HG03103 (cell line): Measurements from ENCODE around the gene ARHGAP12.

Source experiments
- ATAC-seq: cut with Tn5 transposase; IDR thresholded peaks from one replicate; pipeline ENCODE4 v1.9.1; 2021; ENCODE audit warnings: low read depth; ENCODE audit not compliant: unreplicated experiment

Gene ARHGAP12

DNA sequence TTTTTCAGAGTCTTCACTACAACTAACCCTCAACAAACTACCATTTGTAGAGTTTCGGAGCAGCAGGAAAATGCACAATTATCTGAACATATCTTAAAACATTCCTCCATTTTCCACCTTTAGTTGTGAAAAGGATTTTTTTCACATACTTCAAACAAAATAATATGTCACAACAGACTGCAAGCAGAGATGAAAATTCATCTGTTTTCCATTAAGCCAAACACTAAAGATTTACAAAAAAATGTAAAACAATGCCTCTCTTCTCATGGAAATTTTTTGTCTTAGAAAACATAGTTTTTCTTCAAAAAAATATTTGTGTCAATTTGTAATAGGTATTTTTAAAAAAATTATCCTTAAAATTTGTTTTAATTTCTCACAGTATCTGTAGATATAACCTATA, 98.9 kb downstream of the ARHGAP12 start:
- ATAC-seq: no peak

DNA sequence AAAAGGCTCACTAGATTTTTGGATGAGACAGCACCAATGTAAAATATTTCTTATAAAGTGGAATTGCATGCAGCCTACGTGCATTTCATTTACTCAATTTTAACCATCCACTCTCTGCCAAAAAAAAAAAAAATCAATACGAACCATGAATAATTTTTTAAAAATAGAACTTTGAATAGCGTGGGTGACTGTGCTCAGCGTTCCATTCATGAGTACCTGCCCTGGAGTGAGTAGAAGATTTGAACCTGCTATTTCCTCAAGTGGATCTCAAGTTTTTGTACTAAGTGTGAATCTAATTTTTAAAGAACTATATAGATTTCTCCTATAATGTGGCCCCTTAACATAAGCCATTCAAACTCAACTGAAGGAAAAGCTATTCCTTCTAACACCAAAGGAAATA, 105.3 kb downstream of the ARHGAP12 start:
- no peak for ATAC-seq

DNA sequence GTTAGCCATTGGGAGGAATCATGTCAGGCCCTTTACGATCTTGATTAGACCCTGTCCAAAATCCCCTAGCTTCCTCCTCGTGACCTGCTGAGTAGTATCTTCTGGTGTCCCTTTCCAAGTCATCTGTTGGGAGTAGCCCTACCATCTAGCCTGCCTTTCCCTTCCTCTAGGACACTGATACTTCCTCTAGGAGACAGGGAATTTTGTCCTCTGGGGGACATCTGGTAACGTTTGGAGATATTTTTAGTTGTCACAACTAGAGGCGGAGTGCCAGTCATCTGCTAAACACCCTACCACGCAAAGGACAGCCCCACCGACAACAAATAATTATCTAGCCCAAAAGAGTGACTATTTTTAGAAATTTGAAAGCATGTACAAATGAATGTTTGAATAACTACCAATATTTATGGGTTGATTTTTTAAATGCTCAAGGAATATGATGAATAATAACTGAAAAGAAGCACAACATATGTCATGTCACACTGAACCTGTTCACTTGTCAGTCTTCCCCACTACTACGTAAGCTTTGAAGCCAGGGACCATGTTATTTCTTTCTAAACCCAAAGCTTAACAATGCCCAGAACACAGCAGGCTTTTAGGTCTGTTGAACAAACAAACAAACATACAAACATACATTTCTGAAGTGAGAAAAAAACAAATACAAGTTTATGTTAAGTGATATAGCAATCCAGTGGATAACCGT, 105.9 kb downstream of the ARHGAP12 start:
- ATAC-seq: no peak

DNA sequence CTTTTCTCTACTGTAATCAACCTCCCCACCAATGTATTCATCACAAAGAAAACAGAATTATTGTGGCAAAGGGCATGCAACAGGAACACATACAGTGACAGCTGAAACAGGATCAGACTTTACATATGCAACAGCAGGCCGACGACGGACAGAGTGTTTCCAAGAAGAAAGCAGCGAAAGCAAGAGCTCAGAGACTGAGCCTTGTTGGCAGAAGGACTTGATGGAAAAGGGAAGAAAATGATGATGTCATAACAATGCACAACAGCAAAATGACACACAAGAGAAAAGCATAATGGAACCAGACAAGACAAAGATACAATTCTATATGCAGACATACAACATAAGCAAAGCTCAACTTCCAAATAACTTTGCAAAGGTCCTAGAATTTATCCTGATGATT, 106.5 kb downstream of the ARHGAP12 start:
- ATAC-seq: no peak

DNA sequence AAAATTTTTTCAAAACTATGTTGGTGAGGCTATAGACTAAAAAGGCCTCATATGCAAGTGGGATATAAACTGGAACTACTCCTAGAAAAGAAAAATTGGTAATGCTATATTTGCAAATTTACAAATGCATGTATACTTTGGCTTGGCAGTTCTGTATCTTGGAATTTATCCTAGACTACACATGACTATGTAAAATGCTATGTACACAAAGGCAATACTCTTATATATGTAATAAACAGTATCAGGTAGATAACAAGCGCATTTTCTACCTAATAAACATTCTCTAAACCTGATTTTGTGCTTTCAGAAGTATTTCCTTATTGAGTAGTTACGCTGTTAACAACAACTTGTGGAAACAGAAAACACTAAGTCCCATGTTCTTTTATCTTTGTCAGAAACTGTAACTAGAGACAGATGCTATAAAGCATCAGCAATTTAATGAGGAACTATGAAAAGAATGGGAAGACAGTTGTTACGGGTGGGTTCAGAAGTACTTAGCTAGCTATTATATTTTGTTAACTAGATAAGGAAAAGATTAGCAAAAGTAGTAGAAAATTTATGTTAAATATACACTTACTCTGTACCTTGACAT, 107.8 kb downstream of the ARHGAP12 start:
- ATAC-seq: no peak

DNA sequence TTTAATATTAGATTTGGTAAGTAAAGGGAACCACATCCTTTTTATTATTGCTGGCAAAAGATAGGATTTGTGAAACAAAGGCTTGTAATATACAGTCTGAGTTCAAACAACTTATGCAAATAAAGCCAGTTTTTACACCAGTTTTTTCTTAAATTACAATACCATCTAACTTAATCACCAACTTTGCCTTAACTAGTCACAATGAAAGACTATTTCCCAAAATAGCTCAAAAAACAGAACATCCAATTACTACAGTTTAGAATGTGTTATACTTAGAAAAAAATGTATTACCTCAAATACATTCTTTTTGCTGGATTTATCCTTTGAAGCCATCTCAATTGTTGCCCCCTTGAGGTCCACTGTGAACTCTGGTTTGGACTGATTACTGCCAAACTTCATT, 108.5 kb downstream of the ARHGAP12 start:
- ATAC-seq: no peak

DNA sequence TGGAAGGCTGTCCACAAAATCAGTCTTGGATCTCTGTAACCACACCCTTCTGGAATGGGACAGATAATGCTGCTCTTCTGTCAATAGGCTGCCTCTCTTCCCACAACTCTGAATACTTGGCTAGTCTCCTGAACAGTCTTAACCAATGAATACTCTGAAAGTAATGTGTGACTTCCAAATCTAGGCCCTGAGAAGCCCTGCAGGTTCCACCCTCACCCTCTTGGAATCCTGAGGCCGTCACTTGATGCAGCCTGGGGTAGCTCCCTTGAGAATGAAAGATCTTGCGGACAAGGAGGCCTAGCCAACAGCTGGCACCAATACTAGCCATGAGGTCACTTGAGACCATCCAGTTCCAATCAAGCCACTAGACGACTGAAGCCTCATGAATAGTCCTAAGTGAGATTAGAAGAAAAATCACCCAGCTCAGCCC, 109.2 kb downstream of the ARHGAP12 start:
- ATAC-seq: no peak

DNA sequence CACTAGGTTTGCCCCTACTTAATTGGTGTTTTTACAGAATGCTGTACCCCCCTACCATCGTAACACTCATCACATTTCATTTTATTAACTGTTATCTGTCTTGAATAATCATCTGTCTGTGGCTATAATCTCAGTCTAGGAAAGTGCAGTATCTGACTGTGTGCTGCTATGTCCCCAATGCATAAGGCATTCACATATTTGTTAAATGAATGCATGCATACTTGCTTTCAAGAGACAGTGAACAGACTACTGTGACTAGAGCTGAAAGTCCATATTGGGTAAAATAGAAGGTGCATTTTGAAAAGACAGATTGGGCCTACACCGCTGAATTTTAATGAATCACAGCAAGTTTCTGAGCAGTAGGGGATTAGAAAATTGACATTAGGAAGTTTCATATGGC, 112.3 kb downstream of the ARHGAP12 start:
- ATAC-seq: no peak

DNA sequence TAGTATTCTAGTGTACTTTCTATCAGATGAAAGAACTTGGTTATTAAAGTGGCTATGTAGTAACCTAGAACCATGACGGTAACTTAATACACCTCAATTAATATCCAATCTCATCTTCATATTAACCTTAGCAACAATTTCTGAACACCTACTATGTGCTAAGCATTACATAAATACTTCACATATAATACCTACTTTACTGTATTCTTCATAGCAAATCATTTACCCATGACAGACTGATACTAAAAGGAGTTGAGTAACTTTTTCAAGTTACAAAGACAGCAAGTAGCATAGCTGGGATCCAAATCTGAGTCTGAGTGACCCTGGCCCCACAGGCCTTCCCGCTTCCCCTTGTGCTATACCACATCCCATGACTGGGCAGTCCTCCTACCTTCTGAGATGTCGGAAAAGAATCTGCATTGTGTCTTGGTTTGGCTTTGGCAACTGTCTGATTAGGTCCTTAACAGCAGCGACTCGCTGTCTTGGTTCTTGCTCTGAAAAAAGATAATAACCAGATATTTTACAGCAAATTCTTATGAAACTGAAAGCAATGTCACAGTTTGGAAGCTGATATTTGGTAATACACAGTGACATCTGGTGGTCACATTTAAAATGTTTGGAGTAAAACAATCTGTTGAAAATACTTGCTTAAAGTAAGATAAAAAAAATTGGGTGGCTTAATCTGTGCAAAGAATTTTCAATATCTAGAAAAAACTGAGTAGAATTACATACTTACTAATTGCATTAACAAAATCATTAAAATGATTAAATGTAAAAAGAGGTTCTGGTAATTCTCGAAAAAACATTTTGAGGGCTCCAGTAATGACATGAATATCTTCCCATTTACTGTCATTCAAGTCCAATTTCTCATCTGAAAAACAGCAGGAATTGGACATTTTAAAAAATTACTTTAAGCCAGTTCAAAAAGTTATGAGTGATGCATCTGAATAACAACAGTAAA, 120.1 kb downstream of the ARHGAP12 start:
- no peak for ATAC-seq

DNA sequence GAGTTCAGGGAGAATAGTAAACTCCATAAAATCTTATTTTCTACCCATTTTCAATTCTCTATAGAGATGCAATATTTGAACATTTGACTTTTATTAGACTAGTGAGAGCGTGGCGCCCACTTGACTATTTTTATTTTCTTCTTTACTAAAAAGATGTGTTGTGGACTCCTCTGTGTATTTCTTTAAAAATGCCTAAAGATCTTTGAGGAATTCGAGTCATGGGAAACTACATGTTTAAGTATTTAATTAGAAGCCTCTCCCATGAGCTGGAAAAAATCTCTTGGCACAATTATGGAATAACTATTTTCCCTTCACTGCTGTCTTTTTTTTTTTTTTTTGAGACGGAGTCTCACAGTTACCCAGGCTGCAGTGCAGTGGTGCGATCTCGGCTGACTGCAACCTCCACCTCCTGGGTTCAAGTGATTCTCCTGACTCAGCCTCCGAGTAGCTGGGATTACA, 124.2 kb downstream of the ARHGAP12 start:
- no peak for ATAC-seq

DNA sequence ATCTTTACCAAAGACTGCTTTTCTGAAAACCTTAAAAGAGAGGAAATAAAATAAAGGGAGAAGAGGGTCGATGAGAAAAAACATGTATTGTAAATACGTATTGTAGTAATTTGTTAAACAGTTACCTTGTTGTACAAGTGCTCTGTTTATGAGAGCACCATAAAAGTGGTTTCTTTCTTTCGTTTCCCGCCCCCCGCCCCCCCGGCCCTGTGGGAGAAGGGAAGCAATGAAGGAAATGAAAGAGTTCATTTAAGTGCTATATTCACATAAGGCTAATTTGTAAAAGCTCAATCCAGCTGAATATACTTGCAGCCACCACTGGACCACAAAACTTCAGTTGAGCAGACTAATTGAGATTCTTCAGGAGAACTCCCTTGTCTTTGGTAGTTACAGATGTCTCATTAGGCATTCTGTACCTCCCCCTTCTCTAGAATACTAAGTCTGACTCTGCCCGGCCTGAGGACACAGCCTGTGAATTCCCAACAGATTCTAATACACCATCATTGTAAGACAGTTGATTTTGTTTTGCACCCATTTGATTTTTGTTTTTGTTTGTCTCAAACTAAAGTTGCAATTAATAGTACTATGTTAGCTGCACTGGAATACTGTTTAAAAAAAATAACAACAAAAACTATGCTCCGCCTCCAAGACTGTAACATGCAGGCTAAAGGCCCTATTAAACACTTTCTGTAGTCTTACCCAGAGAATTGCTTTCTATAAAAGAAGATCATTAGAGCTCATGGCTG, 124.9 kb downstream of the ARHGAP12 start:
- ATAC-seq: no peak

DNA sequence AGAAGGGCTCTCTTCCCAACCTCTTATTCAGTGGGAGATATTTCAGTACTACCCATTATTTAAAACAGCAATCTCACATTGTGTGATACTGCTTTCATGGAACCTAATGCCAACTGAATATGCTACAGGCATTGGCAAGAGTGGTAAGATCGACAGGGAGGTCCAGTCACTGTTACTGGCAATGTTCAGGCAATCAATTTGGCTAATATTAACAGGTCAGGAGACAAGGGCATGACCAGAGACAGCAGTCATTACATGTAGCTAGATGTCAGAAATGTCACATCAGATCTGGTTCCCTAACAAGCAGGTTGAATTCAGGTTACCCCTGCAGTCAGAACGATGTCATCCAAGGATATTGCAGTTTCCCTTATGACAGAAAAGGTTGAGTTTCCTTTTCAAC, 129.4 kb downstream of the ARHGAP12 start:
- ATAC-seq: no peak

DNA sequence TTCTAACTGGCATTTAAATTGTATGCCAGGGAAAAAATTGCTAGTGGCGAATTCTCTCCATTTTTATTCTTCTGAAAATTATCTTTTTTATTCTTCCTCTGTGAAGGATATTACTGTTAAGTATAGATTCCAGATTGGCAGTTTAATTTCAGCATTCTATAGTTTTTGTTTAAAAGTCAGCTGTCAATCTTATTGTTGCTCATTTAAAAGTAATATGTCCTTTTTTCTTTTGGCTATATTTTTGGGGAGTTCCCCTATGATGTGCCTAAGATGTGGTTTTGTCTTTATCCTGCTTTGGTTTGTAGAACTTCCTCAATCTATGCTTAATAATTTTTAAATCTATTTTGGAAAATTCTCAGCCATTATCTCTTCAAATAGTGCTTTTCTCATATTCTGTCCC, 135.9 kb downstream of the ARHGAP12 start:
- no peak for ATAC-seq

DNA sequence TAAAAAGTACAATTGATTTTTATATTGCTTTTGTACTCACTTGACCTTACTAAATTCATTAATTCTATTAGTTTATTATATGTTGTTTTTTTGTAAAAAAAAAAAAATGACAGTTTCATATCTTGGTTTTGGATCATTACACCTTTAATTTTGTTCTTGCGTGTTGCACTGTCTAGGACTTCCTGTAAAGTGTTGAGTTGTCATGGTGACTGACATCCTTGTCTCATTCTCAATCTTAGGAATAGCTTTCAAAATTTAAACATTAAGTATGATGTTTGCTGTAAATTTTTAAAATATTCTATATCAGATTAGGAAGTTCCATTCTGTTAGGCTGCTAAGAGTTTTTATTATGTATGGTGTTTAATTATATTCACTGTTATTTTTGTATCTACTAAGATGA, 139.1 kb downstream of the ARHGAP12 start:
- no peak for ATAC-seq

DNA sequence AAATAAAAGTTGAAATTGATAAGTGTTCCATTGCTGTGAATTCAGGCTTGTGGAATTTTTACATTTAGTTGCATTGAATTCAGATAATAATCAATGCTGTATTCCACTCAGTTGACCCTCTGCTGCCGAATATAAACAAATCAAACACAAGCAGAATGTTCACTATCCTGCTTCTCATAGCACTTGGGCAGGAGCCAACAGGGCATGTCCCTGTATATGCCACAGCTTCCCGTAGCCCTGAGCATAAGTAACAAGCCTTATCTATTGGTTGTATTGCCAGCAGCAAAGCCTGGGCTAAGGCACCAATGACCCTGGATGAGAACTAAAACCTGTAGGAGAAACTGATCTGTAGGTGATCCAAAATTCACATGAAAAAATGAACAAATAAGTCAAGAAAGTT, 145.9 kb downstream of the ARHGAP12 start:
- no peak for ATAC-seq

DNA sequence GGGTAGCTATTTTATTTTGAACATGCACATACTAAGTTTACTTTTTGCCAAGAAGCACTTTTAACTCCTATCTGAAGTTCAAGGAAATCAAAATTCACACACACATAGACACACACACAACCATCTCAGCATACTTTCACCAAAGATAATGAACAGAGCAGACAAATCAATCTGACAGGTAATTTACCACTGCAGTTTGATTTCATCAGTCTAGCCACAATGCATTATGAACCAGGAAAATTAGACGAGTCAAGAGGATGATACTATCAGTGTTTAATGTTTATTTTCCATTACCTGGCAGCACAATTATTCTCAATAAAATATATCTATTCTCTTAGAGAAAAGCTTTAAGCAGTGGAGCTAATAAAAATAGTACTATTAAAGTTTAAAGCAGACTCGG, 147.9 kb downstream of the ARHGAP12 start:
- ATAC-seq: no peak

DNA sequence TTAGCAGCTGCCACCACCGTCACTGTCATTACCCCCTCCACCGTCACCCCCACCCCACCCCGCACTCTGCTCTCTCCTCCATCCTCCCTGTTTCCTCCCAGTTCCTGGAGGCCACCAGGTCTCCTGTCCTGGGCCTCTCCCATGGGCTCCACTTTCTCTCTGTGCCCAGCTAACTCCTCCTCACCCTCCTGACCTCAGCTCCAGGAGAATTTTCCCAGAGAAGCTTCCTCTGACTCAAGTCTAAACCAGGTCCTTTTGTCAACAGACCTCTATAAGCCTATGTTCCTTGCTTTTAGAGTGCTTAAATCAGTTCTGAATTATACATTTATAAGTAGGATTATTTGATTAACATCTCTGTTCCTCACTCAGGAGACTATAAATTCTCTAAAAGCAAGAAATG, 150.0 kb downstream of the ARHGAP12 start:
- ATAC-seq: no peak

DNA sequence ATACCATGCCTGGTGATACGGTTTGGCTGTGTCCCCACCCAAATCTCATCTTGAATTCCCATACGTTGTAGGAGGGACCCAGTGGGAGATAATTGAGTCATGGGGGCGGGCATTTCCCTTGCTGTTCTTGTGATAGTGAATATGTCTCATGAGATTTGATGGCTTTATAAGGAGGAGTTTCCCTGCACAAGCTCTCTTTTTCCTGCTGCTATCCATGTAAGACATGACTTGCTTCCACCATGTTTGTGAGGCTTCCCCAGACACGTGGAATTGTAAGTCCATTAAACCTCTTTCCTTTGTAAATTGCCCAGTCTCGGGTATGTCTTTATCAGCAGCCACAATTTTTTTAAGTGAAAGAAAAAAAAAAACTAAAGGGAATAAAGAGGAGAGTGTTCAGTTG, 152.5 kb downstream of the ARHGAP12 start:
- ATAC-seq: no peak

DNA sequence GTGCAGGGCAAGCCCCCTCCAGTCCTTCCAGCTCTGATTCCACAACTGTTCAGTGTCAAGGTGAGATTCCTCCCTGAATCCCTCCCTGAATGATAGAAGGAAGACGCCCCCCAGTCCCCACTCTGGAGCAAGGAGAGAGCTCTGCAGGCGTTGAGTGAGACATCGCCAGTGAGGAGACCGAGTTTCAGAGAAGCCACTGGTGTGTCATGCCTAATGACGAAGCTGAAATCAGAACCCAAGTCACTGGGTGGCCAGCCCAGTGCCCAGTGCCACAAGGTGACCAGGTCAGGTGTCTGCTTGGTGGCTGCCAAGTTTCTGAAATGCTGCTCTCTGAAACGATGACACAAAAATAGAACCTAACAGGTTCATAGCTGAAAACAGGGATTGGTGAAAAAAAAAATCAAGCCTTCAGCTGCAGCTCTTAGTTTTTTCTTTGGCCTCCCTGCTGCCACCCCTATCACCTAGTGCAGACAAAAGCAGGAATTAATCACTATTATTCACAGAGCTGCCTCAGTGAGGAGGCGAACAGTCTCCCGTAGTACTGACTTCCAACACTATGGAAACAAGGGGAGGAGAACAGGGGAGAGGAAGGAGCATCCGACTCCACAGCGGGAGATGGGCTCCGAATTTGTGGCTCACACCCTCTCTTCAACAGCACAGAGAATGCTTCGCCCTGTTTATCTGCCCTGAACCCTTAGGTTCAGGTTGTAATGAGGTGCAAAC, 153.5 kb downstream of the ARHGAP12 start:
- ATAC-seq: no peak

DNA sequence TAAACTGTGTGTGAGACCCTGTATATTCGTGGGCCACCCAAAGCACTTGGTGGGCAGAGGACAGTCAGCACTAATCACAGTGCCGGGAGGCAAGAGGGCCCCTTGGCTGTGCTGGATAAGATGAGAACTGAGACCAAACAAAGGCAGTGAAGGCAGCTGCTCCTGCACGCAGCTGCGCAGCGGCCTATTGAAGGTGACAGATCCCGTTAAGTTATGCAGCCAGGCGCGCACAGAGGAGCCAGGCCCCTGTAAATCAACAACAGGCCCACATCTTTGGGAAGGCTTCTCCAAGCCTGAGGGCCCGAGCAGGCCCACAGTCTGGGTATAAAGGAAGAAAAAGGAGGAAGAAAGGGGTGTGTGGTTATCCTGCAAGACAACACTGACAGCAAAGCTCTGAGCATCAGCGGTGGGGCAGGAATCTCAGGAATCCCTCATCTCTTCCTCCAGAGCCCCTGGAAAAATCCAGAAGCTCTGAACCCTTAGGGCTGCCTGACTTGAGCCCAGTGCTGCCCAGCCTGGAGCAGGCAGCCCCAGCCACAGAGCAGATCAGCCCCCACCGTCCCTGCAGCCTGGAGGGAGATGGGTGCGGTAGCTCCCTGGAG, 154.2 kb downstream of the ARHGAP12 start:
- ATAC-seq: no peak
